ENCODE data around the gene CIDEC.
"Not testable (repeated sequence)": the region's sequence is repeated elsewhere in the genome, so short reads cannot be mapped to it uniquely, and the experiment has no call there.

DNA sequence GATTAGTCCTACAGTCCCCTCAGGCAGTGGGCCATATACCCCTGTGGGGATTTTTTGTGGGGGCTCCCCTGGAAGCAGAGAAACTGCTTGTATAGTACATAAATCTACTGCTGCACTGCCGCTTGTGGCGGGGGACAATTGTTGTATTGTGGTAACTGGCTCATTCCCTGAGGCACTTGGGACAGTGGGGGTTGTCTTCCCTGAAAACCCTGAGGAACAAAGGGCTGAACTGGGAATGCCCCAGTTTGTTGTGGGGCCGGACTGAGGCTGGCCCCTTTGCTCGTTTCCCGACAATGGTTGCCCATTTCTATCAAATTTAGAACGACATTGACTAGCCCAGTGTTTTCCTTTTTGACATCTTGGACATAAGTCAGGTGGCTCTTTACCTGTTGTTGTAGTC is 28.7 kb downstream of the CIDEC start:
- not testable (repeated sequence) for TF ChIP-seq RAD21 (CRISPR knock-in tag; conservative IDR thresholded peaks at IDR 0.05 in 1 of 2, IDR thresholded peaks at IDR 0.05 in 1 of 2); GTF2F1 (IDR thresholded peaks at IDR 0.05; ENCODE audit: low read depth, low read length); CTCF (IDR thresholded peaks at IDR 0.05 in 2 of 3, conservative IDR thresholded peaks at IDR 0.05 in 1 of 3; ENCODE audit: insufficient read depth in 2 of 3, low read depth in 1 of 3, low read length in 3 of 3)
